ENCODE data around the gene KATNBL1. TPM values are rescaled to one million over a fixed set of nuclear protein-coding genes. Genes with fewer than 3 reads are reported as not detected.
A peak's percentile ranks its signal among the peaks of the same experiment; 100 is the strongest.

The KATNBL1 gene
- total RNA-seq, 1 donor from 2014 or later: 56.3 TPM

GRCh38 chr15:34102175-34102925, 107.5 kb downstream of the KATNBL1 start:
- TF ChIP-seq CTCF (conservative IDR thresholded peaks at IDR 0.05): no peak
- H3K9me3 Mint-ChIP-seq: no peaks in the 10 kb centered on the region

GRCh38 chr15:34101366-34102174, 108.3 kb downstream of the KATNBL1 start, which contains the start of the genes EMC7 and PGBD4:
EMC7 (minus strand) TSS chr15:34101862; CDS start chr15:34101839, 23 bp downstream.
PGBD4 (plus strand) TSS chr15:34102083; CDS start chr15:34102532, 449 bp downstream.
- no peak for TF ChIP-seq CTCF (conservative IDR thresholded peaks at IDR 0.05)
- H3K4me3 Mint-ChIP-seq: peak within 1 kb of the TSS; percentile 92
- no peaks in the 10 kb centered on the region for H3K27me3 Mint-ChIP-seq (ENCODE audit: low read depth)
- peaks cover 3% of the 10 kb centered on the region for H3K36me3 Mint-ChIP-seq (ENCODE audit: low read depth)
- peaks cover 35% of the 10 kb centered on the region for H3K4me1 Mint-ChIP-seq
- peak within 1 kb of the TSS; percentile 98 for H3K27ac Mint-ChIP-seq (ENCODE audit: unreplicated experiment)
- DNase-seq (ENCODE audit: low read depth, low spot score): peak; percentile 97
- no peaks in the 10 kb centered on the region for H3K9me3 Mint-ChIP-seq

More at GRCh38 chr15:34102175-34102925, 107.5 kb downstream of the KATNBL1 start:
- H3K4me1 Mint-ChIP-seq: peaks cover 35% of the 10 kb centered on the region
- no peaks in the 10 kb centered on the region for H3K27me3 Mint-ChIP-seq (ENCODE audit: low read depth)
- no peak for DNase-seq (ENCODE audit: low read depth, low spot score)
- H3K27ac Mint-ChIP-seq (ENCODE audit: unreplicated experiment): peak overlapping the region; percentile 98
- H3K4me3 Mint-ChIP-seq: peak overlapping the region; percentile 92
- peaks cover 3% of the 10 kb centered on the region for H3K36me3 Mint-ChIP-seq (ENCODE audit: low read depth)

- TF ChIP-seq CTCF (conservative IDR thresholded peaks at IDR 0.05): no peak
- no peak for DNase-seq (ENCODE audit: low read depth, low spot score)
- Mint-ChIP-seq H3K36me3 (ENCODE audit: low read depth) (peaks cover 3% of the 10 kb centered on the region), H3K27ac (ENCODE audit: unreplicated experiment) (no peak overlapping the region), H3K4me1 (peaks cover 35% of the 10 kb centered on the region), H3K4me3 (peak overlapping the region; percentile 92), H3K27me3 (ENCODE audit: low read depth) (no peaks in the 10 kb centered on the region), H3K9me3 (no peaks in the 10 kb centered on the region)
Observed at GRCh38 chr15:34099914-34100313, 110.0 kb downstream of the KATNBL1 start.

Other genes starting within 250 kb of the KATNBL1 start
- gene CHRM5, start 241.6 kb downstream of the KATNBL1 start, total RNA-seq: not detected in 2 replicates
- 15.0 and 15.4 TPM in 2 replicates for gene AVEN, start 170.9 kb downstream of the KATNBL1 start, total RNA-seq
- 29.8 and 30.9 TPM in 2 replicates for gene EMC7, start 108.2 kb downstream of the KATNBL1 start, total RNA-seq
- gene PGBD4, start 108.0 kb downstream of the KATNBL1 start, total RNA-seq: 1.9 TPM in 2 replicates
- 112 and 114 TPM in 2 replicates for gene EMC4, start 14.9 kb upstream of the KATNBL1 start, total RNA-seq
- gene SLC12A6, start 127.7 kb upstream of the KATNBL1 start, total RNA-seq: 10.9 and 12.4 TPM in 2 replicates
- gene NOP10, start 133.0 kb upstream of the KATNBL1 start, total RNA-seq: 181 and 191 TPM in 2 replicates
- not detected in 2 replicates for gene NUTM1, start 133.2 kb upstream of the KATNBL1 start, total RNA-seq
- 57.3 and 59.7 TPM in 2 replicates for gene LPCAT4, start 157.1 kb upstream of the KATNBL1 start, total RNA-seq
- gene GOLGA8A, start 227.7 kb upstream of the KATNBL1 start, total RNA-seq: 93.4 and 104 TPM in 2 replicates